AG10803 (cell line): ENCODE measurements around the gene CRBN.
A peak's percentile ranks its signal among the peaks of the same experiment; 100 is the strongest.

Source experiments
- DNase-seq: peaks from one replicate; pipeline ENCODE4 v3.0.0; 2010; ENCODE audit warnings: low read depth
- H3K4me3 ChIP-seq: 2 replicates; pipeline ENCODE4 v1.5.1; 2011; ENCODE audit warnings: mild to moderate bottlenecking, low read length, control low read depth
- CTCF ChIP-seq: conservative IDR thresholded peaks from 2 replicates; pipeline ENCODE4 v1.5.1; 2011; ENCODE audit warnings: mild to moderate bottlenecking, low read length, control low read depth, inconsistent platforms

The CRBN gene

GRCh38 chr3:3179407-3180094 lies at the start of gene CRBN:
TSS of gene CRBN (minus strand) at chr3:3179691. CDS start at chr3:3179687, 4 bp downstream.
- H3K4me3 ChIP-seq = peak within 1 kb of the TSS; percentile 93
- TF ChIP-seq CTCF = peak; percentile 69
- DNase-seq = peak; percentile 79

GRCh38 chr3:3227640-3228039 lies 48.1 kb upstream of the CRBN start:
- no peak for TF ChIP-seq CTCF
- H3K4me3 ChIP-seq = no peak overlapping the region
- DNase-seq = no peak

GRCh38 chr3:3221528-3221927 lies 42.0 kb upstream of the CRBN start:
- no peak overlapping the region for H3K4me3 ChIP-seq
- TF ChIP-seq CTCF = no peak
- no peak for DNase-seq

- no peak overlapping the region for H3K4me3 ChIP-seq
- no peak for DNase-seq
- TF ChIP-seq CTCF = no peak
These were observed 36.9 kb upstream of the CRBN start for GRCh38 chr3:3216401-3216800.

- H3K4me3 ChIP-seq = no peak overlapping the region
- no peak for DNase-seq
- no peak for TF ChIP-seq CTCF
These were observed 33.4 kb upstream of the CRBN start for GRCh38 chr3:3212781-3213440.

GRCh38 chr3:3209714-3210113 lies 30.2 kb upstream of the CRBN start:
- no peak for DNase-seq
- TF ChIP-seq CTCF = no peak
- no peak overlapping the region for H3K4me3 ChIP-seq

- no peak for TF ChIP-seq CTCF
- DNase-seq = no peak
- no peak overlapping the region for H3K4me3 ChIP-seq
These were observed 29.6 kb upstream of the CRBN start for GRCh38 chr3:3209057-3209456.
